Ovary (tissue), 3 donors: ENCODE data around the gene KLHL30.

Source experiments
- POLR2A ChIP-seq: fragments of 450-650 bp; IDR thresholded peaks from one replicate; pipeline ENCODE4 v1.6.1; 2017; ENCODE audit warnings: antibody characterized with exemption, mild to moderate bottlenecking, moderate library complexity
- TF ChIP-seq, protein P1 (sequence below), 3 donors: fragments of 450-650 bp in 2 of 3; fragments of 200-600 bp in 1 of 3; IDR thresholded peaks; one replicate each; pipeline versions ENCODE4 v1.5.1 to v1.8.0; 2016 to 2022; ENCODE audit warnings: antibody characterized with exemption in 3 of 3, mild to moderate bottlenecking in 1 of 3
- donor health status: DM: no; HTN: no; CAD: no.

DNA sequence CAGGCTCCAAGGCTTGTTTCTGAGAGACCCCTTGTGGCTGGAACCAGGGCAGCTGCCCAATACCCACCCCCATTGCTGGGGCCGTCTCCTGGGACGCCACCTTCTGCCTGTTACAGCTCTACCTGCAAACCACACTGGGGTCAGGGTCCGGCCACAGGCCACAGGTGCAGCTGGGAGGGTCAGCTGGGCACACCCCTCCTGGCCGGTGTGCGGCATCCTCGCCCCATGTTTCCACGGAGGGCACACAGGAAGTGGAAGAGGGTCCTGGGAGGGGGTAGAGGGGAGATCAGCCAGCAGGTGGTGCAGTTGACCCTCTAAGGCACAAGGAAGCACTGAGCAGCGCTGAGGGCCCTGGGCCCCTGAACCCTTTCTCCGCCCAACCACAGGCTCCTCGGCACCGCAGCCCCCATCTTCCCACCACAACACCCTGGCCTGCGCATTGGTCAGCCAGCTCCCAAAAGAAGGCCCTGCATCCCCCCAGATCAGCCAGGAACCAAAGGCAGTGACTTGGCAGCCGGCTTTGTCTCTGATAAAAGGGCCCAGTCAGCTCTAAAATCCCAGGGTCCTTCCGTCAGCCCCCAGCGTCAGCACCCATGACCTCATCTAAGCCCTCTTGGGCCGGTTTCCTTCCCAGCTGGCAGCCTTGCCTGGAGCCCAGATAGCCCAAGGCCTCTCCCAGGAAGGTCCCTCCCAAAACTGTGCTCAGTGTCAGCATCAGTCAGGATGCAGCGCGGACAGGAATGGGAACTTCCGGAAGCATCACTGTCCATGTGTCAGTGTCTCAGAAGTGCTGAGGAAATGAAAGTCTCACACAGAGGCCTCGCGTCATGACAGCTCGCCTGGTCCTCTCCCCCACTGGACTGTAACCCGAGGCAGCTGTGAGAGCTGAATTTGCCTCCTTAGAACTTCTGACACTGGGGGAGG is 22.0 kb downstream of the KLHL30 start:
- TF ChIP-seq, protein P1, sequence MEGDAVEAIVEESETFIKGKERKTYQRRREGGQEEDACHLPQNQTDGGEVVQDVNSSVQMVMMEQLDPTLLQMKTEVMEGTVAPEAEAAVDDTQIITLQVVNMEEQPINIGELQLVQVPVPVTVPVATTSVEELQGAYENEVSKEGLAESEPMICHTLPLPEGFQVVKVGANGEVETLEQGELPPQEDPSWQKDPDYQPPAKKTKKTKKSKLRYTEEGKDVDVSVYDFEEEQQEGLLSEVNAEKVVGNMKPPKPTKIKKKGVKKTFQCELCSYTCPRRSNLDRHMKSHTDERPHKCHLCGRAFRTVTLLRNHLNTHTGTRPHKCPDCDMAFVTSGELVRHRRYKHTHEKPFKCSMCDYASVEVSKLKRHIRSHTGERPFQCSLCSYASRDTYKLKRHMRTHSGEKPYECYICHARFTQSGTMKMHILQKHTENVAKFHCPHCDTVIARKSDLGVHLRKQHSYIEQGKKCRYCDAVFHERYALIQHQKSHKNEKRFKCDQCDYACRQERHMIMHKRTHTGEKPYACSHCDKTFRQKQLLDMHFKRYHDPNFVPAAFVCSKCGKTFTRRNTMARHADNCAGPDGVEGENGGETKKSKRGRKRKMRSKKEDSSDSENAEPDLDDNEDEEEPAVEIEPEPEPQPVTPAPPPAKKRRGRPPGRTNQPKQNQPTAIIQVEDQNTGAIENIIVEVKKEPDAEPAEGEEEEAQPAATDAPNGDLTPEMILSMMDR (IDR thresholded peaks at IDR 0.05), result no peak
- no peak for TF ChIP-seq POLR2A
